HepG2 (cell line): Measurements from ENCODE around the gene SRP14. TPM values are rescaled to one million over a fixed set of nuclear protein-coding genes. Genes with fewer than 3 reads are reported as not detected.

Source experiments
- AGO2 ChIP-seq: fragments of 200-400 bp; formaldehyde crosslinking; optimal IDR thresholded peaks from 2 replicates; pipeline ENCODE3; 2017; ENCODE audit warnings: mild to moderate bottlenecking, low read depth, low read length, moderate library complexity
- AHR ChIP-seq: IDR thresholded peaks from 2 replicates; pipeline ENCODE4 v1.6.1; 2018; ENCODE audit warnings: missing genetic modification reagents, missing compliant biosample characterization
- ASH2L ChIP-seq: fragments of 300-600, 200-600 bp; sonication (generic); IDR thresholded peaks from 2 replicates; pipeline ENCODE4 v1.7.0; 2017; ENCODE audit warnings: low read depth, mild to moderate bottlenecking, moderate library complexity, mixed read lengths, low read length; ENCODE audit not compliant: insufficient read length
- BORCS8-MEF2B ChIP-seq: sonication (generic); formaldehyde crosslinking; IDR thresholded peaks from 2 replicates; pipeline ENCODE4 v1.8.0; 2022; ENCODE audit warnings: mild to moderate bottlenecking, missing genetic modification reagents
- CERS6 ChIP-seq: sonication (generic); formaldehyde crosslinking; IDR thresholded peaks from 2 replicates; pipeline ENCODE4 v1.5.0; 2020; ENCODE audit warnings: missing genetic modification reagents
- CREBL2 ChIP-seq: sonication (generic); formaldehyde crosslinking; IDR thresholded peaks from 2 replicates; pipeline ENCODE4 v1.8.1; 2023; ENCODE audit warnings: missing genetic modification reagents, mild to moderate bottlenecking, borderline replicate concordance
- ELF3 ChIP-seq: IDR thresholded peaks from 2 replicates; pipeline ENCODE4 v1.6.1; 2016; ENCODE audit warnings: missing genetic modification reagents, missing compliant biosample characterization
- GABPB1 ChIP-seq: IDR thresholded peaks from 2 replicates; pipeline ENCODE4 v1.6.1; 2016; ENCODE audit warnings: mild to moderate bottlenecking, missing genetic modification reagents, moderate library complexity, missing compliant biosample characterization
- JDP2 ChIP-seq: sonication (generic); formaldehyde crosslinking; IDR thresholded peaks from 2 replicates; pipeline ENCODE4 v1.8.1; 2022; ENCODE audit warnings: missing genetic modification reagents, borderline replicate concordance
- PHF20 ChIP-seq: sonication (generic); formaldehyde crosslinking; IDR thresholded peaks from 2 replicates; pipeline ENCODE4 v1.5.0; 2020; ENCODE audit warnings: mild to moderate bottlenecking, missing genetic modification reagents
- SOX13 ChIP-seq, 3 experiments: fragments of 450-650 bp in 1 of 3; sonication (generic) in 1 of 3; formaldehyde crosslinking in 1 of 3; IDR thresholded peaks in 2 of 3; conservative IDR thresholded peaks in 1 of 3; 2 replicates each; pipeline versions ENCODE4 v1.5.0 to v1.6.1; 2016 to 2020; ENCODE audit warnings: antibody characterized with exemption in 1 of 3, mild to moderate bottlenecking in 1 of 3, missing compliant biosample characterization in 1 of 3, missing genetic modification reagents in 1 of 3, moderate library complexity in 1 of 3
- SYNCRIP ChIP-seq: fragments of 200-400 bp; formaldehyde crosslinking; IDR thresholded peaks from 2 replicates; pipeline ENCODE4 v1.6.1; 2018; ENCODE audit warnings: mild to moderate bottlenecking, low read depth, low read length; ENCODE audit not compliant: insufficient read depth
- TBL1XR1 ChIP-seq: fragments of 150-350 bp; IDR thresholded peaks from 2 replicates; pipeline ENCODE4 v1.6.1; 2014; ENCODE audit warnings: borderline replicate concordance, low read length; ENCODE audit not compliant: partially characterized antibody
- TP53 ChIP-seq: sonication (generic); formaldehyde crosslinking; conservative IDR thresholded peaks from 2 replicates; pipeline ENCODE4 v1.4.0; 2020; ENCODE audit warnings: missing genetic modification reagents
- ZBTB7A ChIP-seq: sonication (generic); formaldehyde crosslinking; IDR thresholded peaks from 2 replicates; pipeline ENCODE4 v1.8.0; 2022; ENCODE audit warnings: mild to moderate bottlenecking, missing genetic modification reagents
- ZEB1 ChIP-seq: IDR thresholded peaks from 2 replicates; pipeline ENCODE4 v1.6.1; 2012; ENCODE audit warnings: mild to moderate bottlenecking, low read depth, inconsistent platforms; ENCODE audit not compliant: insufficient replicate concordance
- ZNF547 ChIP-seq: sonication (generic); formaldehyde crosslinking; IDR thresholded peaks from 2 replicates; pipeline ENCODE4 v1.5.1; 2020; ENCODE audit warnings: mild to moderate bottlenecking, missing genetic modification reagents
- ZNF552 ChIP-seq: sonication (generic); formaldehyde crosslinking; IDR thresholded peaks from 2 replicates; pipeline ENCODE4 v1.9.0; 2022; ENCODE audit warnings: missing genetic modification reagents, mild to moderate bottlenecking, borderline replicate concordance
- ZNF569 ChIP-seq: sonication (generic); formaldehyde crosslinking; IDR thresholded peaks from 2 replicates; pipeline ENCODE4 v1.5.0; 2020; ENCODE audit warnings: mild to moderate bottlenecking, missing genetic modification reagents, moderate library complexity, borderline replicate concordance
- ZNF615 ChIP-seq: sonication (generic); formaldehyde crosslinking; IDR thresholded peaks from 2 replicates; pipeline ENCODE4 v1.5.0; 2020; ENCODE audit warnings: mild to moderate bottlenecking, missing genetic modification reagents, borderline replicate concordance
- ZNF710 ChIP-seq: sonication (generic); formaldehyde crosslinking; IDR thresholded peaks from 2 replicates; pipeline ENCODE4 v1.5.0; 2020; ENCODE audit warnings: mild to moderate bottlenecking, missing genetic modification reagents, borderline replicate concordance
- ZNF746 ChIP-seq: sonication (generic); formaldehyde crosslinking; IDR thresholded peaks from 2 replicates; pipeline ENCODE4 v1.8.0; 2022; ENCODE audit warnings: mild to moderate bottlenecking, missing genetic modification reagents
- ZNF772 ChIP-seq: sonication (generic); formaldehyde crosslinking; IDR thresholded peaks from 2 replicates; pipeline ENCODE4 v1.5.0; 2020; ENCODE audit warnings: mild to moderate bottlenecking, missing genetic modification reagents
- ZNF83 ChIP-seq: sonication (generic); formaldehyde crosslinking; IDR thresholded peaks from 2 replicates; pipeline ENCODE4 v1.4.0; 2020; ENCODE audit warnings: missing genetic modification reagents, mild to moderate bottlenecking, borderline replicate concordance
- ZNF841 ChIP-seq: sonication (generic); formaldehyde crosslinking; IDR thresholded peaks from 2 replicates; pipeline ENCODE4 v1.8.1; 2023; ENCODE audit warnings: missing genetic modification reagents, borderline replicate concordance
- ZSCAN22 ChIP-seq: sonication (generic); formaldehyde crosslinking; IDR thresholded peaks from 2 replicates; pipeline ENCODE4 v1.4.0; 2020; ENCODE audit warnings: mild to moderate bottlenecking, missing genetic modification reagents
- polyA plus RNA-seq, 8 experiments: library from polyadenylated mRNA; depleted of rRNA in 3 of 8; stranded (reverse) in 7 of 8; unstranded in 1 of 8; fragments of >200 nt; fragmentation: Illumina TruSeq in 4 of 8; extraction: Trizol in 4 of 8; gene quantifications; 2 replicates each; pipeline versions ENCODE4 v1.2.1 to v1.2.3, GENCODE V29; 2011 to 2016; ENCODE audit warnings: low read depth in 4 of 8, missing spikeins in 1 of 8, mixed read lengths in 1 of 8; ENCODE audit not compliant: insufficient read depth in 1 of 8
- total RNA-seq, 5 experiments: library from RNA; depleted of rRNA; stranded (reverse); fragments of >200 nt; fragmentation: Illumina TruSeq; extraction: Trizol; gene quantifications; 2 replicates each; pipeline ENCODE4 v1.2.3, GENCODE V29; 2016; ENCODE audit warnings: low read depth in 1 of 5

The SRP14 gene
- total and polyA plus RNA-seq, 2 of the 13 experiments (the other 11 are each of a cell fraction or from before 2014, with no cell fraction given): 208 to 356 TPM

GRCh38 chr15:40038638-40039543 is at the start of gene SRP14 (continued):
- peak; percentile 69; the same call in 1 of the 2 replicates for TF ChIP-seq ZNF547 (CRISPR knock-in tag)
- no peak for TF ChIP-seq TP53
- peak; percentile 82 for TF ChIP-seq ASH2L
- TF ChIP-seq JDP2: no peak
- peak; percentile 40; the same call in 1 of the 2 replicates for TF ChIP-seq ZNF710 (CRISPR knock-in tag)
- TF ChIP-seq ZNF552 (CRISPR knock-in tag): no peak
- peak; percentile 85 for TF ChIP-seq PHF20
- TF ChIP-seq ZNF83: no peak
- TF ChIP-seq AHR (CRISPR knock-in tag): peak; percentile 83; the same call in 1 of the 2 replicates
- peak; percentile 71; the same call in 1 of the 2 replicates for TF ChIP-seq ELF3 (CRISPR knock-in tag)
- TF ChIP-seq ZNF569 (CRISPR knock-in tag): no peak
- TF ChIP-seq ZNF841 (CRISPR knock-in tag): no peak
- no peak; the same call in 1 of the 2 replicates for TF ChIP-seq SOX13 (IDR thresholded peaks at IDR 0.05)
- peak in 1 of 2 experiments; percentile 86; a peak in 2 of 4 replicates for TF ChIP-seq SOX13 (CRISPR knock-in tag; conservative IDR thresholded peaks at IDR 0.05 in 1 of 2, IDR thresholded peaks at IDR 0.05 in 1 of 2)
- no peak for TF ChIP-seq ZEB1
- no peak; the same call in 1 of the 2 replicates for TF ChIP-seq ZNF746
- TF ChIP-seq ZBTB7A (CRISPR knock-in tag): peak; percentile 53; the same call in 1 of the 2 replicates
- no peak for TF ChIP-seq SYNCRIP
- TF ChIP-seq AGO2: peak; percentile 51
- TF ChIP-seq CERS6 (CRISPR knock-in tag): no peak
- peak; percentile 57; the same call in 1 of the 2 replicates for TF ChIP-seq ZSCAN22 (CRISPR knock-in tag)
- TF ChIP-seq CREBL2 (CRISPR knock-in tag): no peak
- peak; percentile 87 for TF ChIP-seq BORCS8-MEF2B (CRISPR knock-in tag)
- TF ChIP-seq GABPB1: peak; percentile 100
- TF ChIP-seq ZNF772 (CRISPR knock-in tag): peak; percentile 38; the same call in 1 of the 2 replicates
- TF ChIP-seq TBL1XR1: no peak
- TF ChIP-seq ZNF615 (CRISPR knock-in tag): no peak
